Liver (tissue), 9 donors: Measurements from ENCODE around the gene IRS1. TPM values are rescaled to one million over a fixed set of nuclear protein-coding genes. Genes with fewer than 3 reads are reported as not detected.

Experiments
- DNase-seq: peaks from one replicate; pipeline ENCODE4 v3.0.0-alpha.2; 2017; ENCODE audit warnings: low spot score
- H3K27ac ChIP-seq, 2 donors: one replicate each; pipeline ENCODE4 v1.7.0; 2013; ENCODE audit warnings: inconsistent platforms in 2 of 2, low read length in 2 of 2, control low read depth in 1 of 2, low read depth in 1 of 2, mild to moderate bottlenecking in 1 of 2
- H3K27me3 ChIP-seq, 4 donors: one replicate each; pipeline versions ENCODE4 v1.6.1 to v1.7.0; 2013; ENCODE audit warnings: low read length in 3 of 4, inconsistent platforms in 1 of 4, mild to moderate bottlenecking in 1 of 4, moderate library complexity in 1 of 4; ENCODE audit not compliant: control insufficient read depth in 4 of 4, insufficient read depth in 4 of 4
- H3K36me3 ChIP-seq, 4 donors: one replicate each; pipeline versions ENCODE4 v1.6.1 to v1.7.0; 2013; ENCODE audit warnings: low read length in 3 of 4, mild to moderate bottlenecking in 3 of 4, low read depth in 1 of 4, moderate library complexity in 1 of 4; ENCODE audit not compliant: control insufficient read depth in 4 of 4, insufficient read depth in 3 of 4
- H3K4me1 ChIP-seq, 4 donors: one replicate each; pipeline versions ENCODE4 v1.6.1 to v1.7.0; 2013; ENCODE audit warnings: low read length in 3 of 4, mild to moderate bottlenecking in 3 of 4, moderate library complexity in 1 of 4; ENCODE audit not compliant: control insufficient read depth in 4 of 4, insufficient read depth in 4 of 4
- H3K4me3 ChIP-seq, 3 donors: one replicate each; pipeline versions ENCODE4 v1.6.1 to v1.7.0; 2013; ENCODE audit warnings: low read length in 3 of 3, control low read depth in 1 of 3, low read depth in 1 of 3, mild to moderate bottlenecking in 1 of 3
- H3K9ac ChIP-seq, 2 donors: one replicate each; pipeline ENCODE4 v1.7.0; 2013; ENCODE audit warnings: low read length in 2 of 2, mild to moderate bottlenecking in 2 of 2, moderate library complexity in 2 of 2, control low read depth in 1 of 2, low read depth in 1 of 2
- H3K9me3 ChIP-seq, 4 donors: one replicate each; pipeline versions ENCODE4 v1.6.1 to v1.7.0; 2013; ENCODE audit warnings: low read length in 3 of 4; ENCODE audit not compliant: control insufficient read depth in 4 of 4
- EGR1 ChIP-seq, 2 donors: IDR thresholded peaks; 2 replicates each; pipeline ENCODE4 v1.6.1; 2016 to 2018; ENCODE audit warnings: antibody characterized with exemption in 2 of 2, low read depth in 2 of 2
- FOXA1 ChIP-seq: IDR thresholded peaks from 2 replicates; pipeline ENCODE4 v1.6.1; 2016; ENCODE audit warnings: antibody characterized with exemption
- FOXA2 ChIP-seq: IDR thresholded peaks from 2 replicates; pipeline ENCODE4 v1.6.1; 2016; ENCODE audit warnings: antibody characterized with exemption
- GABPA ChIP-seq, 2 donors: IDR thresholded peaks in 1 of 2; conservative IDR thresholded peaks in 1 of 2; 2 replicates each; pipeline ENCODE4 v1.6.1; 2016; ENCODE audit warnings: antibody characterized with exemption in 2 of 2, mild to moderate bottlenecking in 1 of 2, moderate library complexity in 1 of 2
- HNF4A ChIP-seq, 2 donors: conservative IDR thresholded peaks; 2 replicates each; pipeline ENCODE4 v1.6.1; 2016; ENCODE audit warnings: antibody characterized with exemption in 2 of 2, mild to moderate bottlenecking in 2 of 2
- HNF4G ChIP-seq: IDR thresholded peaks from 2 replicates; pipeline ENCODE4 v1.6.1; 2016; ENCODE audit warnings: antibody characterized with exemption
- JUND ChIP-seq, 2 donors: IDR thresholded peaks; 2 replicates each; pipeline ENCODE4 v1.6.1; 2016; ENCODE audit warnings: antibody characterized with exemption in 2 of 2
- NR2F2 ChIP-seq: IDR thresholded peaks from 2 replicates; pipeline ENCODE4 v1.6.1; 2016; ENCODE audit warnings: antibody characterized with exemption
- RAD21 ChIP-seq, 2 donors: IDR thresholded peaks; 2 replicates each; pipeline ENCODE4 v1.6.1; 2016; ENCODE audit warnings: antibody characterized with exemption in 2 of 2, mild to moderate bottlenecking in 2 of 2
- RXRA ChIP-seq, 2 donors: IDR thresholded peaks; 2 replicates each; pipeline ENCODE4 v1.6.1; 2017 to 2018; ENCODE audit warnings: antibody characterized with exemption in 2 of 2, mild to moderate bottlenecking in 1 of 2
- SP1 ChIP-seq: IDR thresholded peaks from 2 replicates; pipeline ENCODE4 v1.6.1; 2018; ENCODE audit warnings: antibody characterized with exemption, mild to moderate bottlenecking
- TAF1 ChIP-seq: conservative IDR thresholded peaks from 2 replicates; pipeline ENCODE4 v1.6.1; 2016; ENCODE audit warnings: antibody characterized with exemption, mild to moderate bottlenecking
- YY1 ChIP-seq: IDR thresholded peaks from 2 replicates; pipeline ENCODE4 v1.6.1; 2016; ENCODE audit warnings: antibody characterized with exemption, mild to moderate bottlenecking
- WGBS: extraction: QIAGEN DNeasy Blood & Tissue Kit; methylation state at CpG from one replicate; pipeline ENCODE4 v1.1.7; 2013; 5-methylcytosine and 5-hydroxymethylcytosine counted together
- polyA plus RNA-seq, 2 donors: library from polyadenylated mRNA; stranded (reverse) in 1 of 2; unstranded in 1 of 2; fragments of 200-250 nt in 1 of 2; fragments of >200 nt in 1 of 2; fragmentation: Nextera tagmentation in 1 of 2; extraction: Ambion mirVana in 1 of 2; gene quantifications; one replicate each; pipeline versions ENCODE4 v1.2.1 to v1.2.3, GENCODE V29; 2013 to 2015
- total RNA-seq, 2 donors: library from RNA; depleted of rRNA; stranded (reverse); fragments of >200 nt; gene quantifications; one replicate each; pipeline ENCODE4 v1.2.3, GENCODE V29; 2014
- TF ChIP-seq, protein P1 (sequence below): IDR thresholded peaks from 2 replicates; pipeline ENCODE4 v1.6.1; 2016; ENCODE audit warnings: antibody characterized with exemption
- TF ChIP-seq, protein P2 (sequence below): IDR thresholded peaks from 2 replicates; pipeline ENCODE4 v1.6.1; 2016; ENCODE audit warnings: antibody characterized with exemption
- TF ChIP-seq, protein P3 (sequence below): fragments of 150-350 bp; IDR thresholded peaks from 2 replicates; pipeline ENCODE4 v1.5.1; 2017; ENCODE audit warnings: improper control_type of control experiment, low read depth, low read length; ENCODE audit not compliant: missing input control
- TF ChIP-seq, protein P4 (sequence below): IDR thresholded peaks from 2 replicates; pipeline ENCODE4 v1.6.1; 2016; ENCODE audit warnings: antibody characterized with exemption, mild to moderate bottlenecking
- TF ChIP-seq, protein P5 (sequence below): IDR thresholded peaks from 2 replicates; pipeline ENCODE4 v1.6.1; 2016; ENCODE audit warnings: antibody characterized with exemption
- donor health status: healthy.
- donor health status: healthy.
- donor health status: healthy.
- donor health status: healthy.
- donor health status: healthy.

IRS1 gene
- total and polyA plus RNA-seq, 4 donors: 7.4 to 11.6 (median 8.6) TPM

DNA sequence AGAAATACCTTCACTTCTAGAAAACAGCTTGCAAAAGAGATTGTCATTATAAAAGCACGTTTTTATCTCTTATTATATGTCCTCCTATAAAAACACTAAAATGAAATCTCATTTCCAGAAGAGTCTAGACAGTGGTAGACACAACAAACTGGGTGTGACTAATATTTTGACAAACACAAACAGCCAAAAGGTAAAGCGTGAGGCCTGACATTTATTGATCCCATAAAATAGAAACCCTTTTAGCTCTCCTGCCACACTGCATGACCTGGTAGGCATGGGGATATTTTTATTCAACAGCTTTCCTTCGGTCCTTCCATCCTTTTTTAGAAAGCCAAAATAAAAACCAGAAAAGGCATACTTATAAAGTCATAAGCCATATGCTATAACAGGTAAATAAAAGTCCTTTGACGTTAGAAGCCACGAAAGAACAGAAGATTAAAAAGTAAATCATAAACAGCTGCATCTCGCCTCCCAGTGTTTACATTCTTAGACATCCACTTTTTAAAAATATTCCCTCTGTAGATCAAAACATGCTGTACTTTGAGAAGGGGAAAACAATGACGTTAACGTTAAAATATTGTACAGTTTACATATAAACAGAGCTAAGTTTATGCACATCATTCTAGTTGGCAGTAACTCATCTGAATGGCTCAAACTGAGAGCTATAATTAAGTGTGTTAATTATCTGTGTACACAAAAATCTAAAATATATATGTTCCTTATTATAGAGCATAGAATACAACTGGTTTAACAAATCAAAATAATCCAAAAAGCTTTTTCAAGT is 44.6 kb downstream of the IRS1 start:
- no peaks in the 10 kb centered on the region for H3K27me3 ChIP-seq
- peaks cover 6 to 33% (median 21%) of the 10 kb centered on the region in 4 donors for H3K4me1 ChIP-seq
- H3K27ac ChIP-seq: peak overlapping the region; percentile 59 to 67
- H3K9me3 ChIP-seq: no peaks in the 10 kb centered on the region
- WGBS: 25% methylated on average over 8 of the region's 8 CpGs
- H3K9ac ChIP-seq: peak overlapping the region in 1 of 2 donors; percentile 53
- no peaks in the 10 kb centered on the region for H3K36me3 ChIP-seq
- H3K4me3 ChIP-seq: no peak overlapping the region
- no peak for DNase-seq
- TF ChIP-seq, protein P1, sequence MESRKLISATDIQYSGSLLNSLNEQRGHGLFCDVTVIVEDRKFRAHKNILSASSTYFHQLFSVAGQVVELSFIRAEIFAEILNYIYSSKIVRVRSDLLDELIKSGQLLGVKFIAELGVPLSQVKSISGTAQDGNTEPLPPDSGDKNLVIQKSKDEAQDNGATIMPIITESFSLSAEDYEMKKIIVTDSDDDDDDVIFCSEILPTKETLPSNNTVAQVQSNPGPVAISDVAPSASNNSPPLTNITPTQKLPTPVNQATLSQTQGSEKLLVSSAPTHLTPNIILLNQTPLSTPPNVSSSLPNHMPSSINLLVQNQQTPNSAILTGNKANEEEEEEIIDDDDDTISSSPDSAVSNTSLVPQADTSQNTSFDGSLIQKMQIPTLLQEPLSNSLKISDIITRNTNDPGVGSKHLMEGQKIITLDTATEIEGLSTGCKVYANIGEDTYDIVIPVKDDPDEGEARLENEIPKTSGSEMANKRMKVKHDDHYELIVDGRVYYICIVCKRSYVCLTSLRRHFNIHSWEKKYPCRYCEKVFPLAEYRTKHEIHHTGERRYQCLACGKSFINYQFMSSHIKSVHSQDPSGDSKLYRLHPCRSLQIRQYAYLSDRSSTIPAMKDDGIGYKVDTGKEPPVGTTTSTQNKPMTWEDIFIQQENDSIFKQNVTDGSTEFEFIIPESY: no peak
- no peak for TF ChIP-seq NR2F2
- TF ChIP-seq FOXA2: no peak
- TF ChIP-seq, protein P2, sequence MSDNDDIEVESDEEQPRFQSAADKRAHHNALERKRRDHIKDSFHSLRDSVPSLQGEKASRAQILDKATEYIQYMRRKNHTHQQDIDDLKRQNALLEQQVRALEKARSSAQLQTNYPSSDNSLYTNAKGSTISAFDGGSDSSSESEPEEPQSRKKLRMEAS: no peak
- no peak for TF ChIP-seq SP1
- no peak for TF ChIP-seq YY1
- no peak for TF ChIP-seq HNF4A (conservative IDR thresholded peaks at IDR 0.05)
- TF ChIP-seq JUND (IDR thresholded peaks at IDR 0.05): no peak
- TF ChIP-seq HNF4G: no peak
- TF ChIP-seq FOXA1: no peak
- no peak for TF ChIP-seq TAF1
- TF ChIP-seq RXRA (IDR thresholded peaks at IDR 0.05): no peak
- no peak for TF ChIP-seq GABPA (IDR thresholded peaks at IDR 0.05 in 1 of 2, conservative IDR thresholded peaks at IDR 0.05 in 1 of 2)
- TF ChIP-seq EGR1 (IDR thresholded peaks at IDR 0.05; ENCODE audit: low read depth in 2 of 2): no peak

DNA sequence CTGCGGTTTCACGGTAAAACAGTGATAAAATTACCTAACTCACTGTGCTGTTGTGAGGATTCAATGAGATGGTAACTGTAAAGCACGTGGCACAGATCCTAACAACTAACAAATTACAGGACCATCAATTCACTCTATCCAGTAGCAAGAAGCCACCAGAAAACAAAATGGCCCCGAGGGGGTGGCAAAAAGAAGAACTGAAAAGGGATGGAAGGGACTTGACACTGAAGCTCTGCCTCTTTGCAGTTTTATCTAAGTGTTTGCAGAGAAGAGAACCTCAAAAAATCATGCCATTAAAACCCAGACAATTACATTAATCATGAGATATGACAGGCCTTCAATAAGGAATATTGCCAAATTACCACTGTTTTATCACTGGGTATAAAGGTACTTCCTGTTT is 46.7 kb downstream of the IRS1 start:
- no peaks in the 10 kb centered on the region for H3K9me3 ChIP-seq
- H3K4me1 ChIP-seq: peaks cover 0 to 18% (median 7%) of the 10 kb centered on the region in 4 donors
- H3K27me3 ChIP-seq: no peaks in the 10 kb centered on the region
- 96% methylated on average over 4 of the region's 4 CpGs for WGBS
- TF ChIP-seq HNF4A (conservative IDR thresholded peaks at IDR 0.05) (no peak), RXRA (IDR thresholded peaks at IDR 0.05) (no peak), GABPA (IDR thresholded peaks at IDR 0.05 in 1 of 2, conservative IDR thresholded peaks at IDR 0.05 in 1 of 2) (no peak), SP1 (no peak), FOXA2 (no peak), RAD21 (IDR thresholded peaks at IDR 0.05) (no peak), JUND (IDR thresholded peaks at IDR 0.05) (no peak), HNF4G (no peak), YY1 (no peak), TAF1 (no peak), FOXA1 (no peak), EGR1 (IDR thresholded peaks at IDR 0.05; ENCODE audit: low read depth in 2 of 2) (no peak)
- TF ChIP-seq, protein P2: no peak
- TF ChIP-seq, protein P3, sequence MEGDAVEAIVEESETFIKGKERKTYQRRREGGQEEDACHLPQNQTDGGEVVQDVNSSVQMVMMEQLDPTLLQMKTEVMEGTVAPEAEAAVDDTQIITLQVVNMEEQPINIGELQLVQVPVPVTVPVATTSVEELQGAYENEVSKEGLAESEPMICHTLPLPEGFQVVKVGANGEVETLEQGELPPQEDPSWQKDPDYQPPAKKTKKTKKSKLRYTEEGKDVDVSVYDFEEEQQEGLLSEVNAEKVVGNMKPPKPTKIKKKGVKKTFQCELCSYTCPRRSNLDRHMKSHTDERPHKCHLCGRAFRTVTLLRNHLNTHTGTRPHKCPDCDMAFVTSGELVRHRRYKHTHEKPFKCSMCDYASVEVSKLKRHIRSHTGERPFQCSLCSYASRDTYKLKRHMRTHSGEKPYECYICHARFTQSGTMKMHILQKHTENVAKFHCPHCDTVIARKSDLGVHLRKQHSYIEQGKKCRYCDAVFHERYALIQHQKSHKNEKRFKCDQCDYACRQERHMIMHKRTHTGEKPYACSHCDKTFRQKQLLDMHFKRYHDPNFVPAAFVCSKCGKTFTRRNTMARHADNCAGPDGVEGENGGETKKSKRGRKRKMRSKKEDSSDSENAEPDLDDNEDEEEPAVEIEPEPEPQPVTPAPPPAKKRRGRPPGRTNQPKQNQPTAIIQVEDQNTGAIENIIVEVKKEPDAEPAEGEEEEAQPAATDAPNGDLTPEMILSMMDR: no peak
- TF ChIP-seq, protein P1: no peak
- TF ChIP-seq, protein P4, sequence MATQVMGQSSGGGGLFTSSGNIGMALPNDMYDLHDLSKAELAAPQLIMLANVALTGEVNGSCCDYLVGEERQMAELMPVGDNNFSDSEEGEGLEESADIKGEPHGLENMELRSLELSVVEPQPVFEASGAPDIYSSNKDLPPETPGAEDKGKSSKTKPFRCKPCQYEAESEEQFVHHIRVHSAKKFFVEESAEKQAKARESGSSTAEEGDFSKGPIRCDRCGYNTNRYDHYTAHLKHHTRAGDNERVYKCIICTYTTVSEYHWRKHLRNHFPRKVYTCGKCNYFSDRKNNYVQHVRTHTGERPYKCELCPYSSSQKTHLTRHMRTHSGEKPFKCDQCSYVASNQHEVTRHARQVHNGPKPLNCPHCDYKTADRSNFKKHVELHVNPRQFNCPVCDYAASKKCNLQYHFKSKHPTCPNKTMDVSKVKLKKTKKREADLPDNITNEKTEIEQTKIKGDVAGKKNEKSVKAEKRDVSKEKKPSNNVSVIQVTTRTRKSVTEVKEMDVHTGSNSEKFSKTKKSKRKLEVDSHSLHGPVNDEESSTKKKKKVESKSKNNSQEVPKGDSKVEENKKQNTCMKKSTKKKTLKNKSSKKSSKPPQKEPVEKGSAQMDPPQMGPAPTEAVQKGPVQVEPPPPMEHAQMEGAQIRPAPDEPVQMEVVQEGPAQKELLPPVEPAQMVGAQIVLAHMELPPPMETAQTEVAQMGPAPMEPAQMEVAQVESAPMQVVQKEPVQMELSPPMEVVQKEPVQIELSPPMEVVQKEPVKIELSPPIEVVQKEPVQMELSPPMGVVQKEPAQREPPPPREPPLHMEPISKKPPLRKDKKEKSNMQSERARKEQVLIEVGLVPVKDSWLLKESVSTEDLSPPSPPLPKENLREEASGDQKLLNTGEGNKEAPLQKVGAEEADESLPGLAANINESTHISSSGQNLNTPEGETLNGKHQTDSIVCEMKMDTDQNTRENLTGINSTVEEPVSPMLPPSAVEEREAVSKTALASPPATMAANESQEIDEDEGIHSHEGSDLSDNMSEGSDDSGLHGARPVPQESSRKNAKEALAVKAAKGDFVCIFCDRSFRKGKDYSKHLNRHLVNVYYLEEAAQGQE: no peak
- TF ChIP-seq, protein P5, sequence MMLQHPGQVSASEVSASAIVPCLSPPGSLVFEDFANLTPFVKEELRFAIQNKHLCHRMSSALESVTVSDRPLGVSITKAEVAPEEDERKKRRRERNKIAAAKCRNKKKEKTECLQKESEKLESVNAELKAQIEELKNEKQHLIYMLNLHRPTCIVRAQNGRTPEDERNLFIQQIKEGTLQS: no peak
- H3K9ac ChIP-seq: no peak overlapping the region
- peak overlapping the region in 1 of 2 donors; percentile 16 for H3K27ac ChIP-seq
- DNase-seq: no peak
- no peak overlapping the region for H3K4me3 ChIP-seq
- peaks cover 0 to 3% (median 0%) of the 10 kb centered on the region in 4 donors for H3K36me3 ChIP-seq
